Fibroblast of the aortic adventitia (primary cell): ENCODE data around the gene ROCK2. TPM values are rescaled to one million over a fixed set of nuclear protein-coding genes. Genes with fewer than 3 reads are reported as not detected.
A peak's percentile ranks its signal among the peaks of the same experiment; 100 is the strongest.

Source experiments
- DNase-seq: peaks from one replicate; pipeline ENCODE4 v3.0.0-alpha.2; 2010; ENCODE audit warnings: low read depth
- H3K4me3 ChIP-seq: 2 replicates; pipeline ENCODE4 v1.5.1; 2011; ENCODE audit warnings: low read depth, mild to moderate bottlenecking, control low read depth, low read length, moderate library complexity
- total RNA-seq: library from RNA; depleted of rRNA; stranded (reverse); fragments of >200 nt; gene quantifications from 2 replicates; pipeline ENCODE4 v1.2.3, GENCODE V29; 2012; ENCODE audit warnings: low replicate concordance
- TF ChIP-seq, protein P1 (sequence below): IDR thresholded peaks from 2 replicates; pipeline ENCODE4 v1.5.1; 2011; ENCODE audit warnings: mild to moderate bottlenecking, low read length, control low read depth, inconsistent platforms; ENCODE audit not compliant: insufficient read depth

Gene ROCK2
- total RNA-seq, 1 donor, result 65.3 TPM

- peak; percentile 91 for DNase-seq
- TF ChIP-seq, protein P1, sequence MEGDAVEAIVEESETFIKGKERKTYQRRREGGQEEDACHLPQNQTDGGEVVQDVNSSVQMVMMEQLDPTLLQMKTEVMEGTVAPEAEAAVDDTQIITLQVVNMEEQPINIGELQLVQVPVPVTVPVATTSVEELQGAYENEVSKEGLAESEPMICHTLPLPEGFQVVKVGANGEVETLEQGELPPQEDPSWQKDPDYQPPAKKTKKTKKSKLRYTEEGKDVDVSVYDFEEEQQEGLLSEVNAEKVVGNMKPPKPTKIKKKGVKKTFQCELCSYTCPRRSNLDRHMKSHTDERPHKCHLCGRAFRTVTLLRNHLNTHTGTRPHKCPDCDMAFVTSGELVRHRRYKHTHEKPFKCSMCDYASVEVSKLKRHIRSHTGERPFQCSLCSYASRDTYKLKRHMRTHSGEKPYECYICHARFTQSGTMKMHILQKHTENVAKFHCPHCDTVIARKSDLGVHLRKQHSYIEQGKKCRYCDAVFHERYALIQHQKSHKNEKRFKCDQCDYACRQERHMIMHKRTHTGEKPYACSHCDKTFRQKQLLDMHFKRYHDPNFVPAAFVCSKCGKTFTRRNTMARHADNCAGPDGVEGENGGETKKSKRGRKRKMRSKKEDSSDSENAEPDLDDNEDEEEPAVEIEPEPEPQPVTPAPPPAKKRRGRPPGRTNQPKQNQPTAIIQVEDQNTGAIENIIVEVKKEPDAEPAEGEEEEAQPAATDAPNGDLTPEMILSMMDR, result no peak
- H3K4me3 ChIP-seq, result no peak overlapping the region
These were observed 38.5 kb downstream of the ROCK2 start for GRCh38 chr2:11305958-11306357.

- DNase-seq, result peak; percentile 22
These were observed 39.1 kb downstream of the ROCK2 start for GRCh38 chr2:11305338-11305737.

GRCh38 chr2:11304476-11304875, 40.0 kb downstream of the ROCK2 start:
- H3K4me3 ChIP-seq, result no peak overlapping the region
- DNase-seq, result no peak
- TF ChIP-seq, protein P1, result no peak

More at GRCh38 chr2:11305338-11305737, 39.1 kb downstream of the ROCK2 start:
- no peak overlapping the region for H3K4me3 ChIP-seq
- TF ChIP-seq, protein P1, result no peak

- TF ChIP-seq, protein P1, result no peak
- no peak for DNase-seq
- H3K4me3 ChIP-seq, result no peak overlapping the region
These were observed 41.0 kb downstream of the ROCK2 start for GRCh38 chr2:11303290-11304013.

GRCh38 chr2:11299439-11299838, 45.0 kb downstream of the ROCK2 start:
- no peak for DNase-seq
- no peak overlapping the region for H3K4me3 ChIP-seq
- TF ChIP-seq, protein P1, result no peak

DNA sequence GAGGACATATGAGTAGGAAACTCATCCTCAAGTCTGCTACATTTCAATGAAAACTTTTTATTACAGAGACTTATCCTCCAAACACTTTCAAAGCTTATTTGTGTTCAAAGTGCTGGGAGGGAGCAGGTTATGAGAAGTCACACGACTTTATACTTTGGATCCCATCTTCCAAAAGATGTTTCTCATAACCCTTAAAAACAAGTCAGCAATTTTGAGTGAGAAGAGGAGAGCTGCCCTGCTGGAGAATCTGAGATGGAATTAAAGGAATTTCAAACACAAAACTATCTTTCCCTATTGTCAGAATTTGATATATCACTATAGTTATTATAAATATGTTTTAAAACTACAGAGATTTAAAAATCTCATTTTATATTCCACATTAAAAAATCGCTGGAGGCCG, 45.8 kb downstream of the ROCK2 start:
- no peak for DNase-seq
- TF ChIP-seq, protein P1, result no peak
- no peak overlapping the region for H3K4me3 ChIP-seq

DNA sequence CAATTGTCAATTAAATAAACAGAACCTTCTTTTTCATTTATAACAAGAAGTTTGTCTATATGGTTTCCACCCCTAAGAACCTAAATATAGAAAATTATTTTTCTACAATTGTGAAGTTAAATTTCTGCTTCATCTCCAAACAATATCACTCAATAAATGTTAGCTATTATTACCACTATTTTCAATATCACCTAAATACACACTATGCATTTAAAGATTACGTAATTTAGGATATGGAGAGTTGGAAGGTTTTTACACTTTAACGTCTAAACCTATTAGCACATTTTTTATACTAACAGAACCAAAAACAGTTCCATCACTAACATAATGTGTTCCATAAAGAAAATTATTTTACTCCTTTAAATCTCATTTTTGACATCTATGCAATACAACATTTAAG, 48.0 kb downstream of the ROCK2 start:
- H3K4me3 ChIP-seq, result no peak overlapping the region
- DNase-seq, result no peak
- TF ChIP-seq, protein P1, result no peak
